Duodenal mucosa (tissue), 2 donors: ENCODE measurements around the gene ORC5.
"Not testable (repeated sequence)": the region's sequence is repeated elsewhere in the genome, so short reads cannot be mapped to it uniquely, and the experiment has no call there.

Experiments used
- H3K27ac ChIP-seq: one replicate; pipeline ENCODE4 v1.7.0; 2013; ENCODE audit warnings: low read depth, low read length
- H3K27me3 ChIP-seq, 2 donors: one replicate each; pipeline ENCODE4 v1.7.0; 2013; ENCODE audit warnings: low read length in 2 of 2, control low read depth in 1 of 2; ENCODE audit not compliant: insufficient read depth in 2 of 2, control insufficient read depth in 1 of 2
- H3K36me3 ChIP-seq, 2 donors: one replicate each; pipeline ENCODE4 v1.7.0; 2013; ENCODE audit warnings: low read length in 2 of 2, control low read depth in 1 of 2; ENCODE audit not compliant: insufficient read depth in 2 of 2, control insufficient read depth in 1 of 2
- H3K4me1 ChIP-seq, 2 donors: one replicate each; pipeline ENCODE4 v1.7.0; 2013; ENCODE audit warnings: low read length in 2 of 2, control low read depth in 1 of 2; ENCODE audit not compliant: insufficient read depth in 2 of 2, control insufficient read depth in 1 of 2
- H3K4me3 ChIP-seq, 2 donors: one replicate each; pipeline ENCODE4 v1.7.0; 2013; ENCODE audit warnings: low read length in 2 of 2, low read depth in 1 of 2
- H3K9ac ChIP-seq, 2 donors: one replicate each; pipeline ENCODE4 v1.7.0; 2013; ENCODE audit warnings: low read length in 2 of 2, low read depth in 1 of 2
- H3K9me3 ChIP-seq, 2 donors: one replicate each; pipeline ENCODE4 v1.7.0; 2013; ENCODE audit warnings: low read length in 2 of 2, control low read depth in 1 of 2; ENCODE audit not compliant: control insufficient read depth in 1 of 2

ORC5 gene

GRCh38 chr7:104196161-104196560 is 11.7 kb downstream of the ORC5 start:
- Histone ChIP-seq H3K27ac (no peak overlapping the region), H3K4me1 (no peaks in the 10 kb centered on the region), H3K36me3 (peaks cover 10 to 48% of the 10 kb centered on the region in 2 donors), H3K27me3 (no peaks in the 10 kb centered on the region), H3K4me3 (no peak overlapping the region), H3K9me3 (peaks cover 0 to 4% of the 10 kb centered on the region in 2 donors), H3K9ac (no peak overlapping the region)

DNA sequence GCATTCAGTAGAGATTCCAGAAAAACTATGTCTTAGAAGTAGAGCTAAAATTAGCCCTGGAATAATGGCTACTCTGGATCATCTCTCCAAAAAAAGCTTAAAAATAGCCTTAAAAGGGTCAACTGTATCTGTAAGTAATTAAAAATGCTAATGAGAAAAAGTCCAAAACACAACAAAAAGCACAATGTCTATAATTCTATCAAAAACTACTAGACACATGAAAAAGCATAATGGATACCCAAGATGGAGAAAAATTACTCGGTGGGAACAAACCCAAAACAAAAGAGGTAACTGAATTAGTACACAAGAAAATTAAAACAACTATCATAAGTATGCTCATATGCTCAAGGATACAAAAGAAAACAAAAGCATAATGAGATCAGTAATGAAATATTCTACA is 15.4 kb downstream of the ORC5 start:
- Histone ChIP-seq H3K36me3 (peaks cover 11 to 28% of the 10 kb centered on the region in 2 donors), H3K4me3 (no peak overlapping the region), H3K9me3 (peaks cover 0 to 4% of the 10 kb centered on the region in 2 donors), H3K27ac (no peak overlapping the region), H3K27me3 (no peaks in the 10 kb centered on the region), H3K4me1 (no peaks in the 10 kb centered on the region), H3K9ac (no peak overlapping the region)

DNA sequence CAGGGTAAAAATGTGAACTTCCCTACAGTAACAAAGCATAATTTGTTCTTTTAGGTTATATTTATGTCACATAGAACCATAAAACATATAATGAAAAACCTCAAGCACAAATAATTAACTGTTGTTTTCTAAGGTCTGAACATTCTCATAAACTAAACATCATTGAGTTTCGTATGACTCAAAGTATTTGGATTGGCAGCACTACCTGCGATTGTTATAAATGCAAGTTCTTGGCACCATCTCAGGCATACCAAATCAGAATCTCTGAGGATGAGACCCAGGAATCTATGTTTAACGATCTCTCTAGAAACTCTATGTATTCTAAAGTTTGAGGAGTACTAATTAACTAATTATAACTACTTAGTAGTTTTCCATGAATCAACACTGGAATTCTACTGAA is 22.5 kb downstream of the ORC5 start:
- Histone ChIP-seq H3K9me3 (peaks cover 0 to 4% of the 10 kb centered on the region in 2 donors), H3K4me1 (no peaks in the 10 kb centered on the region), H3K27ac (no peak overlapping the region), H3K4me3 (no peak overlapping the region), H3K27me3 (no peaks in the 10 kb centered on the region), H3K9ac (no peak overlapping the region), H3K36me3 (peaks cover 13 to 57% of the 10 kb centered on the region in 2 donors)

DNA sequence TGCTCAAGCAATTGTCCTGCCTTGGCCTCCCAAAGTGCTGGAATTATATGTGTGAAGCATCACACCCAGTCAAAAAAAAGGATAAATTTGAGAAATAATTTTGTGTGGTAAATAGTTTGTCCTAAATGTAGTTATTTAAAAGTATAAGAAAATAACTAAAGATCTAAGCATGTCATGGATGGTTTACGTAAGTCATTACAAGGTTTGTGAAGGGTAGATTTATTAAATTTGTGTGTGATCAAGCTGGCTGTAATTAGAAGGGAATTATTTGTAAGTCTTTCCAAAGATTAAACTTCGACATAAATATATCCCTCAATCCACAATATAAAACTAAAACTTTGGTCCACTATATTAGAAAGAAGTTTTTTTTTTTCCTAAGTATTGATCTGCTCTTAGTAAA is 28.6 kb downstream of the ORC5 start:
- H3K27ac ChIP-seq, result no peak overlapping the region
- no peak overlapping the region for H3K9ac ChIP-seq
- H3K36me3 ChIP-seq, result peaks cover 7 to 33% of the 10 kb centered on the region in 2 donors
- H3K9me3 ChIP-seq, result peaks cover 3 to 8% of the 10 kb centered on the region in 2 donors
- no peaks in the 10 kb centered on the region for H3K27me3 ChIP-seq
- H3K4me1 ChIP-seq, result peaks cover 0 to 14% of the 10 kb centered on the region in 2 donors
- no peak overlapping the region for H3K4me3 ChIP-seq

DNA sequence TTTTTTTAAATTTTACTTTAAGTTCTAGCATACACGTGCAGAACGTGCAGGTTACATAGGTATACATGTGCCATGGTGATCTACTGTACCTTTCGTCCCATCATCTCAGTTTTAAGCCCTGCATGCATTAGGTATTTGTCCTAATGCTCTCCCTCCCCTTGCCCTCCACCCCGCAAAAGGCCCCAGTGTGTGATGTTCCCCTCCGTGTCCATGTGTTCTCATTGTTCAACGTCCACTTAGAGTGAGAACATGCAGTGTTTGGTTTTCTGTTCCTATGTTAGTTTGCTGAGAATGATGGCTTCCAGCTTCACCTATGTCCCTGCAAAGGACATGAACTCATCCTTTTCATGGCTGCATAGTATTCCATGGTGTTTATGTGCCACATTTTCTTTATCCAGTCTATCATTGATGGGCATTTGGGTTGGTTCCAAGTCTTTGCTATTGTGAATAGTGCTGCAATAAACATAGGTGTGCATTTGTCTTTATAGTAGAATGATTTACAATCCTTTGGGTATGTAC is 30.2 kb downstream of the ORC5 start:
- not testable (repeated sequence) for H3K4me3 ChIP-seq, H3K27me3 ChIP-seq, H3K9ac ChIP-seq, H3K27ac ChIP-seq, H3K9me3 ChIP-seq
- H3K4me1 ChIP-seq, result peaks cover 0 to 14% of the 10 kb centered on the region in 2 donors
- H3K36me3 ChIP-seq, result peaks cover 7 to 18% of the 10 kb centered on the region in 2 donors

DNA sequence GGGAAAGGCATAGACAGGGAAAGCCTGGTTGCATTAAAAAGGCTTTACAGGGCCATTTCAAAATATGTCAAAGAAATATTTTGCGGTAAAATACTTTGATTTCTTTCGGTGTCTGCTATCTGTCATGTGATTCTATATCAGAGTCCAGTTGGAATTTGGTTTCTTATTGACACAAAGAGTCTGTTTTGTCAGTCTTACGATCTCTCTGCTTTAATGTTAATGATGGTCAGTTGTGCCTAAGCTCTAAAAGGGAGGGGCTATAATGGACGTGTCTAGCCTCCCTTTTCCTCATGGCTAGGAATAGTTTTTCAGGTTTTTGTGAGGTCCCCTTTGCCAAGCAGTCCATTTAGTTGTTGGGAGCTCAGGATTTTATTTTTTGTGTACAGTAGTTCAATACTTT is 31.5 kb downstream of the ORC5 start:
- Histone ChIP-seq H3K36me3 (peaks cover 4 to 7% of the 10 kb centered on the region in 2 donors), H3K4me1 (peaks cover 0 to 14% of the 10 kb centered on the region in 2 donors), H3K27me3 (no peaks in the 10 kb centered on the region), H3K4me3 (no peak overlapping the region), H3K9ac (no peak overlapping the region), H3K27ac (no peak overlapping the region), H3K9me3 (peaks cover 3 to 8% of the 10 kb centered on the region in 2 donors)

GRCh38 chr7:104175361-104175984 is 32.3 kb downstream of the ORC5 start:
- H3K4me3 ChIP-seq, result no peak overlapping the region
- H3K27ac ChIP-seq, result no peak overlapping the region
- no peak overlapping the region for H3K9ac ChIP-seq
- H3K4me1 ChIP-seq, result peaks cover 0 to 14% of the 10 kb centered on the region in 2 donors
- no peaks in the 10 kb centered on the region for H3K27me3 ChIP-seq
- peaks cover 3 to 8% of the 10 kb centered on the region in 2 donors for H3K9me3 ChIP-seq
- peaks cover 4 to 7% of the 10 kb centered on the region in 2 donors for H3K36me3 ChIP-seq

DNA sequence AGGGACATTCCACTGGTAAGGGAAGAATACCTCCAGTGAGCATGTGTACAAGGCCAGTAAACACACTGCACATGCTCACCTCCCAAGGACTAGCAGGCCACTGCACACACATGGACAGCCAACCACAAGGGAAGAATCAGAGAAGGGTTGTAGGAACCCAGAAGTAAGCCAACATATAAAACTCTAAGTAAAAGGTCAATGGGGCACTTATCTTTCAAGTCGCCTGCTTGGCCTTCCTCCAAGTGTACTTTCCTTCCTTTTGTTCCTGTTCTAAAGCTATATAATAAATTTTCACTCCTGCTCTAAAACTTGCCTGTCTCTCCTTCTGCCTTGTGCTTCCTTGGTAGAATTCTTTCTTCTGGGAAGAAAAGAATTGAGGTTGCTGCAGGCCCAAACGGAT is 33.0 kb downstream of the ORC5 start:
- Histone ChIP-seq H3K36me3 (peaks cover 3 to 4% of the 10 kb centered on the region in 2 donors), H3K27ac (no peak overlapping the region)

GRCh38 chr7:104162081-104162480 is 45.7 kb downstream of the ORC5 start:
- Histone ChIP-seq H3K27me3 (no peaks in the 10 kb centered on the region), H3K9ac (no peak overlapping the region), H3K36me3 (peaks cover 6 to 14% of the 10 kb centered on the region in 2 donors), H3K4me3 (no peak overlapping the region), H3K9me3 (no peaks in the 10 kb centered on the region), H3K4me1 (no peaks in the 10 kb centered on the region), H3K27ac (no peak overlapping the region)

More for the DNA sequence above, 33.0 kb downstream of the ORC5 start:
- Histone ChIP-seq H3K27me3 (no peaks in the 10 kb centered on the region), H3K9me3 (peaks cover 1 to 6% of the 10 kb centered on the region in 2 donors), H3K4me1 (peaks cover 0 to 14% of the 10 kb centered on the region in 2 donors), H3K9ac (no peak overlapping the region), H3K4me3 (no peak overlapping the region)

DNA sequence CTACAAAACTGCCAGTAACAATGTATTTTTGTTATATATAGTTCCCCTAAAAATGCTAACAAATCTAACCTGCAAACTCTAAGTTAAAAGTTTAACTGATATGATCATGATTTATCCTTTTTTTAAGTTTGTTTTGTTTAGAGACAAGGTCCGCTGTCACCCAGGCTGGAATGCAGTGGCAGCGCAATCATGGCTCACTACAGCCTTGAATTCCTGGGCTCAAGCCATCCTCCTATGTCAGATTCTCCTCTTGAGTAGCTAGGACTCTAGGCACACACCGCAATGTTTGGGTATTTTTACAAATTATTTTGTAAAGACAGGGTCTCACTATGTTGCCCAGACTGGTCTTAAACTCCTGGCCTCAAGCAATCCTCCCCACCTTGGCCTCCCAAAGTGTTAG is 46.6 kb downstream of the ORC5 start:
- peaks cover 6 to 14% of the 10 kb centered on the region in 2 donors for H3K36me3 ChIP-seq
- H3K9ac ChIP-seq, result no peak overlapping the region
- no peak overlapping the region for H3K4me3 ChIP-seq
- no peaks in the 10 kb centered on the region for H3K27me3 ChIP-seq
- no peak overlapping the region for H3K27ac ChIP-seq
- H3K4me1 ChIP-seq, result no peaks in the 10 kb centered on the region
- H3K9me3 ChIP-seq, result no peaks in the 10 kb centered on the region
